Lower leg skin (tissue), 4 donors: ENCODE measurements around the gene SELENOS. TPM values are rescaled to one million over a fixed set of nuclear protein-coding genes. Genes with fewer than 3 reads are reported as not detected.

ENCODE experiments used
- DNase-seq, 2 donors: peaks; one replicate each; pipeline ENCODE4 v3.0.0-alpha.2; 2019; ENCODE audit warnings: low spot score in 2 of 2
- H3K4me3 ChIP-seq: fragments of 200-600 bp; sonication (generic); 2 replicates; pipeline ENCODE4 v1.5.1; 2017; ENCODE audit warnings: mild to moderate bottlenecking, low read depth; ENCODE audit not compliant: poor library complexity, severe bottlenecking
- POLR2A ChIP-seq, 2 donors: fragments of 450-650 bp; IDR thresholded peaks; one replicate each; pipeline ENCODE4 v1.6.1; 2016 to 2017; ENCODE audit warnings: antibody characterized with exemption in 2 of 2, mild to moderate bottlenecking in 1 of 2, moderate library complexity in 1 of 2
- WGBS, 2 donors: methylation state at CpG; one replicate each; pipeline ENCODE4 v1.1.5; 2018; 5-methylcytosine and 5-hydroxymethylcytosine counted together
- intact Hi-C: fragments of 100-400 bp; cut with DNase I; formaldehyde crosslinking; loops from one replicate; pipeline ENCODE4 v1.15.0; 2023; ENCODE audit warnings: low total_unique reads
- total RNA-seq, 4 donors: library from RNA; depleted of rRNA; stranded (reverse); fragments of >200 nt; gene quantifications; one replicate each; pipeline ENCODE4 v1.1.0, GENCODE V29; 2016
- TF ChIP-seq, protein P1 (sequence below), 3 donors: fragments of 450-650 bp; IDR thresholded peaks; one replicate each; pipeline ENCODE4 v1.5.1; 2016; ENCODE audit warnings: antibody characterized with exemption in 3 of 3, mild to moderate bottlenecking in 3 of 3, moderate library complexity in 2 of 3

Gene SELENOS
- total RNA-seq, 4 donors from 2014 or later, result 64.9 to 74.5 (median 67.8) TPM

DNA sequence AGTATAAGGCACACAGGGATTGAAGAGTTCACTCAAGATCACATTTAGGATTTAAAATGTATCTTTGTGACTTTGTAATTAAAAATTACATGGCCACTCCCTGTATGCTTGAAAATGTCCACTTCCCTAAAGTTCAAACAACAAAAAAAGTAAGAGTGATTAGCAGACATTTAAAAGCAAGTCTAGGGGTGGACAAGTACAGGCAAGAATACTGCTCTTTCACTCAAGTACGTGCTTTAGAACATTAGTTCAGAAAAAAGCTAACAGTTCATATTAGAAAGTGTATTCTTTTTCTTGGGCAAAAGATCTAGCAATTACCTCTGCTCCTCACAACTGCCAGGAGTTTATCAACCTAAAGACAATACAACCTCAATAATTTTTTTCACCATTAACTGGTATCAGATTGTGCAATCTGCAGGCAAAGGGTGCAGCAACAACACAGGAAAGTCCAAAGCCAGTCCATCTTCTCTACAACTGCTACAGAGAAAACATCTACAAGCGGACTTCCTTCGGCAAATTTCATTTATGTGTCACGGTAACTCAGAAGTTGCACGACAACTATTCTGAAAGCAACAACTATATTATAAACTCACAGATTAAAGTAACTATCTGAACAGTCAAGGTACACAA lies 43.5 kb downstream of the SELENOS start:
- intact Hi-C loops, result no loop called here
- WGBS, 2 donors, result 55 to 61% methylated on average over 5 of the region's 5 CpGs
- TF ChIP-seq, protein P1, sequence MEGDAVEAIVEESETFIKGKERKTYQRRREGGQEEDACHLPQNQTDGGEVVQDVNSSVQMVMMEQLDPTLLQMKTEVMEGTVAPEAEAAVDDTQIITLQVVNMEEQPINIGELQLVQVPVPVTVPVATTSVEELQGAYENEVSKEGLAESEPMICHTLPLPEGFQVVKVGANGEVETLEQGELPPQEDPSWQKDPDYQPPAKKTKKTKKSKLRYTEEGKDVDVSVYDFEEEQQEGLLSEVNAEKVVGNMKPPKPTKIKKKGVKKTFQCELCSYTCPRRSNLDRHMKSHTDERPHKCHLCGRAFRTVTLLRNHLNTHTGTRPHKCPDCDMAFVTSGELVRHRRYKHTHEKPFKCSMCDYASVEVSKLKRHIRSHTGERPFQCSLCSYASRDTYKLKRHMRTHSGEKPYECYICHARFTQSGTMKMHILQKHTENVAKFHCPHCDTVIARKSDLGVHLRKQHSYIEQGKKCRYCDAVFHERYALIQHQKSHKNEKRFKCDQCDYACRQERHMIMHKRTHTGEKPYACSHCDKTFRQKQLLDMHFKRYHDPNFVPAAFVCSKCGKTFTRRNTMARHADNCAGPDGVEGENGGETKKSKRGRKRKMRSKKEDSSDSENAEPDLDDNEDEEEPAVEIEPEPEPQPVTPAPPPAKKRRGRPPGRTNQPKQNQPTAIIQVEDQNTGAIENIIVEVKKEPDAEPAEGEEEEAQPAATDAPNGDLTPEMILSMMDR (IDR thresholded peaks at IDR 0.05), result no peak
- no peak for TF ChIP-seq POLR2A (IDR thresholded peaks at IDR 0.05)
- DNase-seq, result no peak
- no peak overlapping the region for H3K4me3 ChIP-seq

DNA sequence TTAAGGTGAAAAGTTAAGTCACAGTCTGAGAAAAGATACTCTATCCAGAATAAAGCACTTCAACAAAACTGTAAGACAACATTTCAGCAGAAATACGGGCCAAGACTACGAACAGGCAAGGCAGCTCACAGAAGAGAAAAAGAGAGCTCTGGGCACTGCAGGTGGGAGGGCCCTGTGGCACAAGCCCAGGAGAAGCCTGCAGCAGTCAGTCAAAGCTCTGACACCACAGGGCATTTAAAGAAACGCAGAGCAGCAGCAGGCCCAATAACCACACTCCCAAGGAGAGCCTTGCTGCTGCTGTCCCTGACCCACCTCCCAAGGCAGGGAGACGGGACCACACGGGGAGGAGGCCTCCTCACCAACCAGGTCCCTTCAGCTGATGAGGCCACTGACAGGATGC lies 44.6 kb downstream of the SELENOS start:
- intact Hi-C loops, result no loop called here
- no peak for TF ChIP-seq POLR2A (IDR thresholded peaks at IDR 0.05)
- TF ChIP-seq, protein P1 (IDR thresholded peaks at IDR 0.05), result no peak
- no peak for DNase-seq
- WGBS, 2 donors, result 22 to 40% methylated on average over 4 to 5 of the region's 5 CpGs
- no peak overlapping the region for H3K4me3 ChIP-seq

DNA sequence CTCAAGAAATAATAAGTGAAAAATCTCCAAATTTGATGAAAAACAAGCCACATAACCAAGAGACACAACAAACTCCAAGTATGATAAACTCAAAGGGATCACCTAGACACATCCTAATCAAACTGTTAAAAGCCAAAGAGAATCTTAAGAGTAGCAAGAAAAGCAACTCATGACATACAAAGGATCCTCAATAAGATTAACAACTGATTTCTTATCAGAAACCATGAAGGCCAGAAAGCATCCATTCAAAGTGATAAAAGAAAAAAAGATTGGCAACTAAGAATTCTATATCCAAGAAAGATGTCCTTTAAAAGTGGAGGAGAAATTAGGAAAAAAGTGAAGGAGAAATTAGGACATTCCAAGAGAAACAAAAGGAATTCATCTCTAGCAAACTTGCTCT lies 49.0 kb downstream of the SELENOS start:
- no peak for TF ChIP-seq POLR2A (IDR thresholded peaks at IDR 0.05)
- TF ChIP-seq, protein P1 (IDR thresholded peaks at IDR 0.05), result no peak
- intact Hi-C loops, result no loop called here
- no peak for DNase-seq
- H3K4me3 ChIP-seq, result no peak overlapping the region

- intact Hi-C loops, result no loop called here
- no peak overlapping the region for H3K4me3 ChIP-seq
- no peak for DNase-seq
- WGBS, 2 donors, result 90 to 91% methylated on average over 5 of the region's 5 CpGs
- TF ChIP-seq, protein P1 (IDR thresholded peaks at IDR 0.05), result no peak
- TF ChIP-seq POLR2A (IDR thresholded peaks at IDR 0.05), result no peak
Observed at GRCh38 chr15:101225658-101226057, 51.6 kb downstream of the SELENOS start.

Other genes starting within 250 kb of the SELENOS start
- gene CHSY1, start 25.4 kb downstream of the SELENOS start, total RNA-seq, result 10 to 100 TPM; 23.7 to 32.8 (median 29.9) TPM
- 10 to 100 TPM; 29.0 to 48.4 (median 38.5) TPM for gene SNRPA1, start 17.8 kb upstream of the SELENOS start, total RNA-seq
- 10 to 100 TPM; 20.1 to 45.4 (median 30.4) TPM for gene PCSK6, start 212.2 kb upstream of the SELENOS start, total RNA-seq